Adrenal gland (tissue), 5 donors: Measurements from ENCODE around the gene NDUFS8.
"Not testable (repeated sequence)": the region's sequence is repeated elsewhere in the genome, so short reads cannot be mapped to it uniquely, and the experiment has no call there.

Experiments used
- CTCF ChIP-seq, 6 experiments: fragments of 450-650 bp in 4 of 6; fragments of 200-600 bp in 2 of 6; sonication (generic) in 1 of 6; IDR thresholded peaks; 1 replicate in 5 of 6; 2 replicates in 1 of 6; pipeline versions ENCODE4 v1.5.1 to v1.8.0; 2016 to 2021; ENCODE audit warnings: antibody characterized with exemption in 6 of 6, mild to moderate bottlenecking in 2 of 6, moderate library complexity in 1 of 6
- POLR2A ChIP-seq, 2 donors: fragments of 450-650 bp; IDR thresholded peaks; one replicate each; pipeline ENCODE4 v1.6.1; 2017; ENCODE audit warnings: antibody characterized with exemption in 2 of 2, mild to moderate bottlenecking in 2 of 2, moderate library complexity in 1 of 2
- donor health status: DM: no; HTN: no; CAD: no.

DNA sequence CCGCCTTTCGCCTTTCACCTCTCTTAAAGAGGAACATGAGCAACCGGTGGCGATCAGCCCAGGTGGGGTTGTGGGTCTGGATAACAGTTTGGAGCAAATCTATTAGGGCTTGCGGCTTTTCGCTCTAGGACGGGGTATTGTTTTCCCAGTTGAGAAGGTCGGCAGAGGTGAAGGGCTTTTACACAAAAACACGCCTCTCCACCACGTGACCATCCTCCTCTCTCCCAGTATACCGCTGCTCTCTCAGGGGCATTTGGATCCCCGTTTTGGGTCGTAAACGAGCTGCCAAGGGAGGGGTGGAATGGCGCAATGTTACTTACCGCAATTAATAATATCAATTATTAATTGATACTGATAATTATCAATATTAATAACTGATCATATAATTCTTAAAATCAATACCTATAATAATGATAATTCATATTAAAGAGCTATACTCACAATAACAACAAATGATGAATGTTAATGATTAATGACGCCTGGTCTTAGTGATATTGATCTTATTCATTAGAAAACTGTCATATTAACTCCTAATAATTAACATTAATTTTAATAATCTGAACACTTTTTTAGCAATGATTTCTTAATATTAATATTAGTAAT is 48.1 kb upstream of the NDUFS8 start:
- TF ChIP-seq CTCF, POLR2A (IDR thresholded peaks at IDR 0.05): not testable (repeated sequence)
